Left colon (tissue), 2 donors: ENCODE measurements around the gene INKA1. TPM values are rescaled to one million over a fixed set of nuclear protein-coding genes. Genes with fewer than 3 reads are reported as not detected.
"Not testable (repeated sequence)": the region's sequence is repeated elsewhere in the genome, so short reads cannot be mapped to it uniquely, and the experiment has no call there.

Experiments
- ATAC-seq: fragments of 200-7000 bp; cut with Tn5 transposase; one replicate; pipeline ENCODE4 v1.9.1; 2020; ENCODE audit warnings: mild to moderate bottlenecking, moderate library complexity
- DNase-seq, 2 donors: peaks; one replicate each; pipeline ENCODE4 v3.0.0-alpha.2; 2020
- intact Hi-C, 2 donors: fragments of 100-400 bp; cut with DNase I in 1 of 2; cut with micrococcal nuclease in 1 of 2; formaldehyde crosslinking; loops; one replicate each; pipeline versions ENCODE4 v1.11.2 to v1.14.0; 2022; cut with DNase I, micrococcal nuclease
- total RNA-seq, 2 donors: library from RNA; stranded (reverse); fragmentation: NEBNext Ultra II Directional; extraction: Animal tissue kit (Norgen Biotek cat#: 25700); gene quantifications; one replicate each; pipeline ENCODE4 v1.2.1, GENCODE V29; 2021
- donor health status: DM: no; HTN: no; CAD: no.
- donor health status: DM: yes; HTN: yes; CAD: no.

Gene INKA1
- total RNA-seq, 2 donors from 2014 or later = 0.27 to 2.0 TPM

GRCh38 chr3:49804141-49805041, 1.3 kb downstream of the INKA1 start:
- DNase-seq (peak in 1 of 2 donors; percentile 20), ATAC-seq (no peak)
- intact Hi-C loops = loop anchor here in 1 of 2 donors (5.0 to 10.0 kb wide), 2 partner anchors 38 to 100 kb away; partner anchors contain the start of gene MST1R

GRCh38 chr3:49805367-49805782, 2.3 kb downstream of the INKA1 start:
- peak; percentile 50 to 57 for DNase-seq
- peak; percentile 21 for ATAC-seq
- intact Hi-C loops = loop anchor here in 1 of 2 donors (10.0 kb wide), 1 partner anchor 99 kb away; the partner anchor contains the start of gene MST1R

- DNase-seq (peak in 1 of 2 donors; percentile 46), ATAC-seq (no peak)
- intact Hi-C loops = loop anchor here in 1 of 2 donors (10.0 kb wide), 1 partner anchor 99 kb away; the partner anchor contains the start of gene MST1R
Measured at GRCh38 chr3:49805897-49806701, 3.0 kb downstream of the INKA1 start.

- ATAC-seq = no peak
- DNase-seq = no peak
- intact Hi-C loops = loop anchor here in 1 of 2 donors (10.0 kb wide), 1 partner anchor 98 kb away; the partner anchor contains the start of gene MST1R
Measured at GRCh38 chr3:49806850-49807249, 3.8 kb downstream of the INKA1 start.

- intact Hi-C loops = loop anchor here in 1 of 2 donors (10.0 kb wide), 1 partner anchor 97 kb away; the partner anchor contains the start of gene MST1R
- DNase-seq (no peak), ATAC-seq (no peak)
Measured at GRCh38 chr3:49807431-49808114, 4.5 kb downstream of the INKA1 start.

GRCh38 chr3:49812916-49813496, 9.9 kb downstream of the INKA1 start:
- DNase-seq (peak in 1 of 2 donors; percentile 16), ATAC-seq (peak; percentile 37)
- intact Hi-C loops = no loop called here

- DNase-seq (peak; percentile 53 to 55), ATAC-seq (peak; percentile 98)
- intact Hi-C loops = no loop called here
Measured at GRCh38 chr3:49813497-49814174, 10.6 kb downstream of the INKA1 start, which contains the start of gene UBA7. TSS of gene UBA7 (minus strand) at chr3:49813953. CDS start at chr3:49813787, 166 bp downstream.

- intact Hi-C loops, DNase-seq, ATAC-seq: not testable (repeated sequence)
Measured at GRCh38 chr3:49823131-49823530, 20.1 kb downstream of the INKA1 start.

GRCh38 chr3:49826016-49826415, 23.0 kb downstream of the INKA1 start:
- intact Hi-C loops = no loop called here
- no peak for DNase-seq
- ATAC-seq = no peak

- ATAC-seq (no peak), DNase-seq (no peak)
- intact Hi-C loops = no loop called here
Measured at GRCh38 chr3:49831341-49831740, 28.3 kb downstream of the INKA1 start.

GRCh38 chr3:49839193-49839809, 36.2 kb downstream of the INKA1 start:
- ATAC-seq (peak; percentile 92), DNase-seq (peak; percentile 73 to 88)
- intact Hi-C loops = loop anchor here in 1 of 2 donors (5.0 kb wide), 1 partner anchor 137 kb away; no protein-coding TSS in a partner anchor

- ATAC-seq = no peak
- no peak for DNase-seq
- intact Hi-C loops = loop anchor here in 1 of 2 donors (5.0 kb wide), 1 partner anchor 38 kb away; the partner anchor contains the start of gene INKA1
Measured at GRCh38 chr3:49840388-49840787, 37.3 kb downstream of the INKA1 start.

GRCh38 chr3:49841126-49841696, 38.1 kb downstream of the INKA1 start:
- intact Hi-C loops = loop anchor here in 1 of 2 donors (5.0 kb wide), 1 partner anchor 39 kb away; the partner anchor contains the start of gene INKA1
- ATAC-seq = peak; percentile 35

GRCh38 chr3:49841806-49842205, 38.7 kb downstream of the INKA1 start:
- ATAC-seq (no peak), DNase-seq (no peak)
- intact Hi-C loops = loop anchor here in 1 of 2 donors (5.0 kb wide), 1 partner anchor 40 kb away; the partner anchor contains the start of gene INKA1

More at GRCh38 chr3:49841126-49841696, 38.1 kb downstream of the INKA1 start:
- peak in 1 of 2 donors; percentile 10 for DNase-seq

- intact Hi-C loops = loop anchor here in 1 of 2 donors (5.0 kb wide), 1 partner anchor 41 kb away; the partner anchor contains the start of gene INKA1
- ATAC-seq = no peak
- DNase-seq = no peak
Measured at GRCh38 chr3:49842843-49843517, 39.9 kb downstream of the INKA1 start.
